ENCODE measurements around the gene ZFYVE9.
"Not testable (repeated sequence)": the region's sequence is repeated elsewhere in the genome, so short reads cannot be mapped to it uniquely, and the experiment has no call there.

The ZFYVE9 gene

DNA sequence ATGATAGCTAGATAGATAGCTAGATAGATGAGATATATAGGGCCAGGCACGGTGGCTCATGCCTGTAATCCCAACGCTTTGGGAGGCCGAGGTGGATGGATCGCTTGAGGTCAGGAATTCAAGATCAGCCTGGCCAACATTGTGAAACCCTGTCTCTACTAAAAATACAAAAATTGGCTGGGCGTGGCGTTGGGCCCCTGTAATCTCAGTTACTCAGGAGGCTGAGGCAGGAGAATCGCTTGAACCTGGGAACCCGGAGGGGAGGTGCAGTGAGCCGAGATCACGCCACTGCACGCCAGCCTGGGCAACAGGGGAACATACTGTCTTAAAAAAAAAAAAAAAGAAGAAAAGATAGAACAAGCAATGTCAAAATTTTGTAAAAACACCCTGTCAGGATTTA lies 8.6 kb downstream of the ZFYVE9 start:
- not testable (repeated sequence) for DNase-seq

DNA sequence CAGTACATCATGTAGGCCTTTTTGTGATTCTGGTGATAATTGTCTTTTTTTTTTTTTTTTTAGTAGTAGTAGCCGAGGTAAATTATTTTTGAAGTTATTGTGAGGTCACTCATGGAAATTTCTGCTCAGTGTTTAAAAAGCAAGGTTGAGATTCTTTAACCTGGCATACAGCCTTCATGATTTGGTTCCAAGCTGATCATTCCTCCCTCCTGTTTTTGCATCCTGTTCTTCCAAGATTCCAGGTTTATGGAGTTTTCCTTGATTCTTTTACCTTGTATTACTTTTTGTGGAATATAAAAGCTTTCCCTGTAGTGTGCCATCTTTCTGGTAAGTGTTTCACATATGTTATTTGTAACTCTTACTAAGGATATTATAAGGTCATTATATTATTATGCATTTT lies 9.1 kb downstream of the ZFYVE9 start:
- DNase-seq, result no peak

DNA sequence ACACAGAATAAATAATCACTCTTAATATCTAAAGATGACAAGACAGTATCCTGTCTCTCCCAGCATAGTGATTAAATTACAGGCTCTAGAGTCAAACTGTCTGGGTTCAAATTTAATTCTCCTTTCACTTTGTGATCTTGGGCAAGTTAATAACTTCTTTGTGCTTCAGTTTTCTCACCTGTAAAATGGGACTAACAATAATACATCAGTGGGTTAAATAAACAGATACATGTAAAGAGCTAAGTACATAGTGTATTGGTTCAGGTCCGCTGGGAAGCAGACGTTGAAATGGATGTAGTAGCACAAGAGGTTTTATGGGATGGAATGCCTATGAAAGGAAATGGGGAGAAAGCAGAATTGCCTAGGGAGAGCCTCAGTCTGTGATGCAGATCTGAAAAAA lies 10.7 kb downstream of the ZFYVE9 start:
- no peak for DNase-seq

DNA sequence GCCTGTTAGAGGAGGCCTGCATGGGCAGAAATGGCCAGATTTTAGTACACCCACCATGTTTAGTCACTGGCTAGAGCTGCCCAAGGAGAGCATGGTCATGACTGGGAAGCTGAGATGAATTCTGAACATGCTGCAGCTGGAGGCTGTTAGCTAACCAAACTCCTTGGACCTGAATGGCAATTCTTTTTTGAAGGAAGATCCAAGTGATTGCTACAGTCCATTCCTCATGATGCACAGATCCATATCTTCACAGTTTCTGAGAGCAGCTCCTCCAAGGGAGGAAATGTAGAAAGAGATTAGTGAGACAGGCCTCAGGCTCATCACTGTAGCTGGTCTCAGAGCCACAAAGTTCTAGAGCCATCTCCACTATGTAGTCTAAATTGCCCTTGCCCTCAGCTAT lies 11.1 kb downstream of the ZFYVE9 start:
- DNase-seq, result no peak

DNA sequence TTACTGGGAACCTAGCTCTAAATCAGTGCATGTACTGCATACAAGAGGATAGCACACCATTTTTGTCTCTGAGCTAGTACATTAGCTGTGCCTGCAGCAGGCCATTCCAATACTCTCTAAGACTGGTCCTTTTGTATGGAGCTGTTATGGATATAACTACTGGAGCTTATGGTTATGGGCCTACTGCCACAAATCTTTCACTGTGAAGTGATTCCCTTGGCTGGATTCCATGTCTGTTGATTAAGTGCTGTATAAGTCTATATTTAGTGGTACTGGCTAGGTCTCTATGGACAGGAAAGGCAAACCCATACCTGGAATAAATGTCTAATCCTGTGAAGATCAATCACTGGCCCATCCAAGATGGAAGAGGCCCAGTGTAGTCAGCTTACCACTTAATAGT lies 12.0 kb downstream of the ZFYVE9 start:
- no peak for DNase-seq

DNA sequence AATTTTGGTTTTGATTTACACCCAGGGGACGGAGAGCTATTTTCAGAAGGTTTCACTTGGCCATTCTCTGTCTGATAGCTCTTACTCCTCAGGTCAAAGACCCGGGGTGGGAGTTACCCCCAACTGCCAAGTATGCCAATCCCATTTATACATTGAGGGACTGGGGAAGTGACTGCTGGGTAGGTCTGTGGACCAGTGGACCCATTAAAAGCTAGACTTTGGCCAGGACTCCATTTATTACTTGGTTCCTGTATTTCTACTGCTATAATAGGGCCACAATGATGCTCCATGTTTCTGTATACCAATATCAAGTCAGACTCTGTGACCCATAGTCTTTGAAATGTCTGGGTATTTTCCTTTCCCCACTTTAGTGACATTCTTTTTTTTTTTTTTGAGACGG lies 14.6 kb downstream of the ZFYVE9 start:
- DNase-seq, result no peak

DNA sequence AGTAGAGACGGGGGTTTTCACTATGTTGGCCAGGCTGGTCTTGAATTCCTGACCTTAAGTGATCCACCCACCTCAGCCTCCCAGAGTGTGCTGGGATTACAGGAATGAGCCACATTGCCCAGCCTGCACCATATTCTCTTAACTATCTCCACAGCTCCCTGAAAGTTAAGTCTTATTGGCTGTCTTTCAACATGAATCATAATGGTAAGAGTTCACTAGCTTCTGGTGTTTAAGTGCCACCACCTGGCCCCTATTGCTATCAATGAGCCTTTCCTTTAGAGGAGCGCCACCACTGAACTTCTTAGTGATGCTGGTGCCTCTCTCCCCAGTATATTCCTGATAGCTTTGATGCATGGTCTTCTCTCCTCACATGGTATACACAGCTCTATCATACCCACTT lies 15.7 kb downstream of the ZFYVE9 start:
- DNase-seq, result no peak

DNA sequence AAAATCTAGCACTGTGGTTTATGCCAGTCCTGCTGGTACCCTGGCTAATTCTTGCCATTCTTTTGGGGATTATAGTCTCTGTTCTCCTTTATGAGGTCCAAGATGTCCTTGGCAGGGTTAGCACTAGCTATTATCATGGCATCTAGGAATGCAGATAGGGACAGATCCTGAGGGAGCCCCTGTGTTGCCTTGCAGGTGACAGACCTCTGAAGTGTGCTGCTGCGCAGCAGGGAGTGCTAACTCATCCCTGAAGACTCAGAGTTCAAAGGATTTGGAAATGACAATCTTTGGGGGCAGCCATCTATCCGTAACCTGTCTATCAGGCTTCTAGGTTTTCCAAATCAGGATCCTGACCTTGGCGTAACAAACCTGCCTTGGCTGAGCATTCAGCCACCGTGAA lies 16.3 kb downstream of the ZFYVE9 start:
- DNase-seq, result no peak

DNA sequence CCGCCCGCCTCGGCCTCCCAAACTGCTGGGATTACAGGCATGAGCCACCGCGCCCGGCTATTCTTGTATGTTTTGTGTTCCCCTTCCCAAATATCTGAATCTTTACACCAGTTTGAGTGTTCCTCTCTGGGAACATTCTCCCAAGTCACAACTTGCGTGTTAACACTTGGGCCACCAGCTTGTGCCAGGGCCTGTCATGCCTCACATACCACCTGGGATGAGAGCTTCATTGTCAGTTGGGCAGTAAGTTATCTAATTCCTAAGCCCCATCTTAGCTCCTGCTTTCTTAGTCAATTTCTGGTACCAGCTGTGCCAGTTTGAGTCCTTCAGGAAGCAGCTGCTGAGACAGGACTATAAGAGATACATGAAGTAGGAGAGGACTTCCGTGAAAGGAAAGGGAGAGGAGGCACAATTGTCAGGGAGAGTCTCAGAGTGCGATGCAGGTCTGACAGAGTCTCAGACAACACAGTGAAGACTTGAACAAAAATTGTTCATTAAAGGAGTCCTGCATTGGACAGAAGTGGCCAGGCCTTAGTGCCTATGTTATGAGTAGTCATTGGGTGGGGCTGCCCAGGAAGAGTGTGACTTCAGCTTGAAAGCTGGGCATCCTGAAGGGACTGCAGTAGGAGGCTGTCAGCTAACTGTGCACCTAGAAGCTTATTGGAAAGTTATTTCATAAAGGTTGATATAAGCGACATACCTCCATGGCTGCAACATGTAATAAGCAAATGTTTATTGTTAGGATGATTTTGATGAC lies 17.3 kb downstream of the ZFYVE9 start:
- DNase-seq, result no peak

DNA sequence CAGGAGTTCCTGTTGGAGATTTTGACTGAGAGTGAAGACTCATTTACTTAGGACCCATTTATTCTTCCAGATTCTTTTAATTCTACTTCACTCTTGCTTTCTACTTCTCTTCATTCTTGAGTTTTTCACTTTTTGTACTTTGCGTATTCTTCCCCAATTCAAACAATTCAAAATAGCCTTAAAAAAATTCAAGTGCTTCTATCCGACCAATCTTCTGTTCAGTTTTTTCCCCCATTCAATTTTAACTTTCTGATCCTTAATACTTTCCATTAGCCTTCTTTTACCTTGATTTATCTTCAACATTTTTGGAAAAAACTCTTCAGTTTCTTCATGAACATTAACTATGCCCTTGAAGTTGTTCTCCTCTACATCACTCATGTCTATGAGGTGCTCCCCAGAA lies 21.1 kb downstream of the ZFYVE9 start:
- DNase-seq, result no peak

DNA sequence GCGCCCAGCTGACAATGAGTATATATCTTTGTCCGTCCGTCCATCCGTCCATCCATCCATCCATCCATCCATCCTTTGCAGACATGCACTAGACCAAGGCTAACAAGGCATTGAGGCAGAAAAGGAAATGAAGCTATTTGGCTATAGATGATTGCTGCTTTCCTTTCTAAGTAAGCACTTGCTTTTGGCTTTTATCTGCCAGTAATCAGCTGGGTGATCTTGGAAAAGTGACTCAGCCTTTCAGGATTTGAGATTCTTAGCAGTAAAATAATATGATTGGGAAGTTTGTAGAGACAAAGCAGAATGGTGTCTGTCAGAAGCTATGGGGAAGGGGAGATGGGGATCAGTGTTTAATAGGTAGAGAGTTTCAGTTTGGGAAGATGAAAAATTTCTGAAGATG lies 22.7 kb downstream of the ZFYVE9 start:
- no peak for DNase-seq

DNA sequence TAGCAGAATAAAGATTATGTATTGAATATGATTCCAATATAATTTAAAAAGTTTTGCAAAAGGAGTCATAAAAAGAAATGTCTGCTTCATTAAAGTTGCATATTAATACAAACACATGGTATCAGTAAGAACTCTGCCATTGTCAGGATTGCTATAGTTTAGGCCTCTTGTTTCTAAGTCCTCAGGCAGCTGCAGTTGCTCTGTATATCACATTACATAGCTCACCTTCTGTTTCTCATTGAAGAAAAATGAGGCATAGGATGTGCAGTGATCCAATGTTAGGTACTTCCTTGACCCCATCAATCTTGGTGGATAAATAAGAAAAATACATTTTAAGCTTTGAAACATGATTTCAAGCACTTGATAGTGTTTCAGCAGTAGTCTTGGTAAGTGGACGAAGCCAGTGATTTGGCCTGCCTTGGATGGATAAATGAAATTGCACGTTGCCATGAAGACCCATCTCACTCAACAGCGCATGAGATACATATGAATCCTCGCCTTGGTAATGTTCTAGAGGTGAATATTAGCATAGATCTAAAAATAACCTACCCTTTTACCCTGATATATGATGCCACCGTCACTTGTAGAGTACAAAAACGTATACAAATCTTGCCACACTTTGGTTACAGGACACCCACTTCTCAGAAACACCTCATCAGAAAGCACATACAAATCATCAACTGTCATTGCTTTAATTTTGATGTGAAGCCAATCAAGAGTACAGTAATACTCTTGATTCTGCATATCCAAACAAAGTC lies 25.3 kb downstream of the ZFYVE9 start:
- DNase-seq, result no peak

DNA sequence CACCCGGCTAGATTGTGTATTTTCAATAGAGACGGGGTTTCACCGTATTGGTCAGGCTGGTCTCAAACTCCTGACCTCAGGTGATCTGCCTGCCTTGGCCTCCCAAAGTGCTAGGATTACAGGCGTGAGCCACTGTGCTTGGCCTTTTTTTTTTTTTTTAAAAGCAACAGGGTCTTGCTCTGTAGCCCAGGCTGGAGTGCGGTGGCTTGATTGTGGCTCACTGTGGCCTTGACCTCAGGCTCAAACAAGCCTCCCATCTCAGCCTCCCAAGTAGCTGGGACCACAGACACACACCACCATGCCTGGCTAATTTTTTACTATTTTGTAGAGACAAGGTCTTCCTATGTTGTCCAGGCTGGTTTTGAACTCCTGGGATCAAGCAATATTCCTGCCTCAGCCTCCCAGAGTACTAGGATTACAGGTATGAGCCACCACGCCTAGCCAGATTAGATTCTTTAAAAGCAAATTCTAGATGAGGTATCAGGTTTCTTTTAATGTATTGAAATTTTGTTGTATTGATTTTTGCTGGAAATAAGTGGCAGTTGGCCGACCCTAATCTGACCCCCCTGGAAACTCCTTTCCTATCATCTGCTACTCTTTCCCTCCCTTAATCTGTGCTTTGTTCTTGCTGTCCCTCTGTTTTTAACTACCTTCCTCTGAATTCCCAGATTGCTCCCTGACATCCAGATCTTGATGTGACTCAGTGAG lies 26.6 kb downstream of the ZFYVE9 start:
- DNase-seq, result no peak

DNA sequence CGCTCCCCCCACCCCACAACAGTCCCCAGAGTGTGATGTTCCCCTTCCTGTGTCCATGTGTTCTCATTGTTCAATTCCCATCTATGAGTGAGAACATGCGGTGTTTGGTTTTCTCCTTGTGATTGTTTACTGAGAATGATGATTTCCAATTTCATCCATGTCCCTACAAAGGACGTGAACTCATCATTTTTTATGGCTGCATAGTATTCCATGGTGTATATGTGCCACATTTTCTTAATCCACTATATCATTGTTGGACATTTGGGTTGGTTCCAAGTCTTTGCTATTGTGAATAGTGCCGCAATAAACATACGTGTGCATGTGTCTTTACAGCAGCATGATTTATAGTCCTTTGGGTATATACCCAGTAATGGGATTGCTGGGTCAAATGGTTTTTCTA lies 29.3 kb downstream of the ZFYVE9 start:
- DNase-seq, result not testable (repeated sequence)

DNA sequence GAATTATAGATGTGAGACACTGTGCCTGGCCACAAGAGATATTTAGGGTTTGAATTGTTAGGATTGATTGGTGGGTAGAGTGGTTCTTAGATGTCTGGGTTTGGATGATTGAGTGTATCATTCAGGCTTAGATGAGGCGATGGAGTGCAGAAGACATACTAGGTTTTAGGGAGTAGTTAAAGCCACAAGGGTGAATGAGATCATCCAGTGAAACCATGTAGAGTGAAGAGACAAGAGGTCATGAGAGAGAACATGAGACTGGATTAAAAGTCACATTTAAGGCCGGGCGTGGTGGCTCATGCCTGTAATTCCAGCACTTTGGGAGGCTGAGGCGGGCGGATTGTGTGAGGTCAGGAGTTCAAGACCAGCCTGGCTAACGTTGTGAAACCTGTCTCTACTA lies 37.2 kb downstream of the ZFYVE9 start:
- no peak for DNase-seq

DNA sequence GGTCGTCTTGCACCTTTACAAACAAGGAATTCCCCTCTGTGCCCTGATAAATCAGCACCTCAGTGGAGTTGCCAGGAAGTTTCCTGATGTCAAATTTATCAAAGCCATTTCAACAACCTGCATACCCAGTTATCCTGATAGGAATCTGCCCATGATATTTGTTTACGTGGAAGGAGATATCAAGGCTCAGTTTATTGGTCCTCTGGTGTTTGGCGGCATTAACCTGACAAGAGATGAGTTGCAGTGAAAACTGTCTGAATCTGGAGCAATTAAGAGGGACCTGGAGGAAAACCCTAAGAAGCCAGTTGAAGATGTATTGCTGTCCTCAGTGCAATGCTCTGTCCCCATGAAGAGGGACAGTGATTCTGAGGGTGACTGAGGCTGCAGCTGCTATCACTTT lies 38.3 kb downstream of the ZFYVE9 start:
- no peak for DNase-seq

DNA sequence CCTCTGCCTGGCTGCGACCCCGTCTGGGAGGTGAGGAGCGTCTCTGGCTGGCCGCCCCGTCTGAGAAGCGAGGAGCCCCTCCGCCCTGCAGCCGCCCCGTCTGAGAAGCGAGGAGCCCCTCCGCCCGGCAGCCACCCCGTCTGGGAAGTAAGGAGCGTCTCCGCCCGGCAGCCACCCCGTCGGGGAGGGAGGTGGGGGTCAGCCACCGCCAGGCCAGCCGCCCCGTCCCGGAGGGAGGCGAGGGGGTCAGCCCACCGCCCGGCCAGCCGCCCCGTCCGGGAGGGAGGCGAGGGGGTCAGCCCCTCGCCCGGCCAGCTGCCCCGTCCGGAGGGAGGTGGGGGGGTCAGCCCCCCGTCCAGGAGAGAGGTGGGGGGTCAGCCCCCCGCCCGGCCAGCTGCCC lies 39.9 kb downstream of the ZFYVE9 start:
- not testable (repeated sequence) for DNase-seq

DNA sequence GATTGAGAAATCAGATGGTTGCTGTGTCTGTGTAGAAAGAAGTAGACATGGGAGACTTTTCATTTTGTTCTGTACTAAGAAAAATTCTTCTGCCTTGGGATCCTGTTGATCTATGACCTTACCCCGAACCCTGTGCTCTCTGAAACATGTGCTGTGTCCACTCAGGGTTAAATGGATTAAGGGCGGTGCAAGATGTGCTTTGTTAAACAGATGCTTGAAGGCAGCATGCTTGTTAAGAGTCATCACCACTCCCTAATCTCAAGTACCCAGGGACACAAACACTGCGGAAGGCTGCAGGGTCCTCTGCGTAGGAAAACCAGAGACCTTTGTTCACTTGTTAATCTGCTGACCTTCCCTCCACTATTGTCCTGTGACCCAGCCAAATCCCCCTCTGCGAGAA lies 40.4 kb downstream of the ZFYVE9 start:
- DNase-seq, result not testable (repeated sequence)

DNA sequence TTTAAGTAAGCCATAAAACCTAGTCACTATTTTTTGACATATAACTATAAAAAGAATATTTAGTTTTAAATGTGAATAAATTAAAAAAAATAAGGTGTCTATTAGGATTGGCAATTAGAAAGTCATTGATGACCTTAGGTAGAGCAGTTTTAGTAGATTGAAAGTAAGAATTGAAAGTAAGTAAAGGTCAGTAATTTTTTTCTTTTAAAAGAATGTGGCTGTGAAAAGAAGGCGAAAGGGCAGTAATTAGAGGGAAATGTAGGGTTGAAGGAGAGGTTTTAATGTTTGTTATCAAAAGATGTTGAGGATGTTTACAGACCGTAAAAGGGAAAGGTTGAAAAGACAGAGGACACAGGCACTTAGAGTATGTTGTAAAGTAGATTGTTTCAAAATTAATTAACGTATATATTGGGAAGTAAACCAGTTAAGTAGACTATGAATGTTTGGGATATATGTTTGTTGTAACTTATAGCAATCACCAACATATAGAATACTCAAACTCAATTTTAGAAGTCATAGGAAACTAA lies 41.0 kb downstream of the ZFYVE9 start:
- no peak for DNase-seq

DNA sequence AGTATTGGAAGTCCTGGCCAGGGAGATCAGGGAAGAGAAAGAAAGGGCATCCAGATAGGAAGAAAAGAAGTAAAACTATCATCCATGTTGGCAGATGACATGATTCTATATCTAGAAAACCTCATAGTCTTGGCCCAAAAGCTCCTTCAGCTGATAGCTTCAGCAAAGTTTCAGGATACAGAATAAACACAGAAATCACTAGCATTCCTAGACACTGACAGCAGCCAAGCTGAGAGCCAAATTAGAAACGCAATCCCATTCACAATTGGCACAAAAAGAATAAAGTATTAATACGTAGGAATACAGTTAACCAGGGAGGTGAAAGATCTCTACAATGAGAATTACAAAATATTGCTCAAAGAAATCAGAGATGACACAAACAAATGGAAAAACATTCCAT lies 44.6 kb downstream of the ZFYVE9 start:
- DNase-seq, result no peak

DNA sequence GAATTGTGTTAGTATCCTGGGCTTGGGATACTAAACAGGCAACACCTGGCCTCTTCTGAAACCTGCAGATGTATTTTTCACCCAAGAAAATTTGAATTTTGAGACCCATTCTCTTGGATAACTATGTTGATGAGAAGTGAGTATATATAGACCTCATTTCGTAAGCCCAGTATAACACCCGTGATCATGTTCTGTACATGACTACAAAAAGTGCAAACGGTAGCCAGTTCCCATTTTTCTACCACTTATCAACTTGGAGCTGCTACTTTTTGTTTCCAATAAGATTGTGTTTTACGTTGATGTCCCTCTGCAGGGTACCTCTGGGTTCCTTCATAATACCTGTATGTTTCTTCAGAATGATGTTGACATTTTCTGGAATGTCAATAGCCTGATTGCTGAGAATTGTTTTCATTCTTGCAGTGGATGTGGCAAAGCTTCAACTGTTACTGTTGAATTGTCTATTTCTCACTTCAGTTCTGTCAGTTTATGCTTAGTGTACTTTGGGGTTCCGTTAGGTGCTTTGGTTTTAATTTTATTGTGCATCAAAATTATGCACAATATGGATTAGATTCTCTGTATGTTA lies 48.1 kb downstream of the ZFYVE9 start:
- no peak for DNase-seq

DNA sequence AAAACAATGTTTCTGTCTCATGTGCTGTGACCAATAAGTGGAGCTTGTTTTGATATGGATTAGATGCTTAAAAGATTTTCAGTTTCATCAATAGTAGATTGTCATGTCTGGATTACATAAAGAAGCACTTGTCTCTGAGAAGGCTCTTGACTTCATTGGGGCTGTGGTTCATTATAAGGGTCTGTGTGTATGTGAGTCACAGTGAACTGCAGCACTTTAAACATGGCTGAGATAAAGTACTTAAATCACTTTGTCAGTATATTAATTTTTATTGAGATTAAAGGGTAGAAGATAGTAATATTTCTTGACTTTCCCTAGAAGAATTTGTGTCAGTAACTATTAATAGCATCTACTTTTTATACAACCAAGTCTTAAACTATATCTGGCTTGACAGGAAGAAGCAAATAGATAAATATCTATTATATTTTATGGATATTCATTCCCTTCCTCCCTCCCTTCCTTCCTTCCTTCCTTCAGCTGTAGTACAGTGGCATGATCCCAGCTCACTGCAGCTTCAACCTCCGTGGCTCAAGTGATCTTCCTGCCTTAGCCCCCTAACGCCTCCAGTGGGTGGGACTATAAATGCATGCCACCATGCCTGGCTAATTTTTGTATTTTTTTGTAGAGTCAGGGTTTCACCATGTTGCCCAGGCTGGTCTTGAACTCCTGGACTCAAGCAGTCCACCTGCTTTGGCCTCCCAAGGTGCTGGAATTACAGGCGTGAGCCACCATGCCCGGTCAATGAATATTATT lies 48.8 kb downstream of the ZFYVE9 start:
- no peak for DNase-seq

Measured in stimulated activated CD8-positive, alpha-beta memory T cell treated with anti-CD3 and anti-CD28 coated beads, Interleukin-4, amount 100 ng/mL, for 48 hours (primary cell).